Stimulated activated CD4-positive, alpha-beta T cell treated with anti-CD3 and anti-CD28 coated beads, Interleukin-15, amount 100 ng/mL, for 1 hour (primary cell): ENCODE measurements around the gene SLC45A2.
"Not testable (repeated sequence)": the region's sequence is repeated elsewhere in the genome, so short reads cannot be mapped to it uniquely, and the experiment has no call there.

ENCODE experiments used
- DNase-seq, 2 donors: peaks; one replicate each; pipeline ENCODE4 v3.0.0-alpha.2; 2020; ENCODE audit warnings: low read depth in 1 of 2, low spot score in 1 of 2

The SLC45A2 gene, protein sequence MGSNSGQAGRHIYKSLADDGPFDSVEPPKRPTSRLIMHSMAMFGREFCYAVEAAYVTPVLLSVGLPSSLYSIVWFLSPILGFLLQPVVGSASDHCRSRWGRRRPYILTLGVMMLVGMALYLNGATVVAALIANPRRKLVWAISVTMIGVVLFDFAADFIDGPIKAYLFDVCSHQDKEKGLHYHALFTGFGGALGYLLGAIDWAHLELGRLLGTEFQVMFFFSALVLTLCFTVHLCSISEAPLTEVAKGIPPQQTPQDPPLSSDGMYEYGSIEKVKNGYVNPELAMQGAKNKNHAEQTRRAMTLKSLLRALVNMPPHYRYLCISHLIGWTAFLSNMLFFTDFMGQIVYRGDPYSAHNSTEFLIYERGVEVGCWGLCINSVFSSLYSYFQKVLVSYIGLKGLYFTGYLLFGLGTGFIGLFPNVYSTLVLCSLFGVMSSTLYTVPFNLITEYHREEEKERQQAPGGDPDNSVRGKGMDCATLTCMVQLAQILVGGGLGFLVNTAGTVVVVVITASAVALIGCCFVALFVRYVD

DNA sequence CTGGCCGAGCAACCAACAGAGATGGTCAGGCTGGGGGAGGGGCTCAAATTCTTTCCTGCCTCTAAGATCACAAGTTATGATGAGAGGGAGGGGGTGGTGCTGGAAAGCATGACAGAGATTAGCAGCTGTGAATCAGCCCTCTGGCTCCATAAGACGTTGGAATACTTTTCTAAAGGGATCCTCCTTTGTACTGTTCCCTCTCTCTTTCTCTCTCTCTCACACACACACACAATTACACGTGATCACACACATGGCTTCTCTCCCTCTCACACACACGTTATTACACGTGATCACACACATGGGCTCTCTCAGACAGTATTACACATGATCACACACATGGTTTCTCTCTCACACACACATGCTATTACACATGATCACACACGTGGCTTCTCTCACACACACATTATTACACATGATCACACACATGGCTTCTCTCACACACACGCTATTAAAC, at the start of gene SLC45A2:
SLC45A2 (minus strand) TSS at position 23 of the 454 bp plus-strand sequence. CDS start 110 bp downstream, outside the sequence.
- no peak for DNase-seq

DNA sequence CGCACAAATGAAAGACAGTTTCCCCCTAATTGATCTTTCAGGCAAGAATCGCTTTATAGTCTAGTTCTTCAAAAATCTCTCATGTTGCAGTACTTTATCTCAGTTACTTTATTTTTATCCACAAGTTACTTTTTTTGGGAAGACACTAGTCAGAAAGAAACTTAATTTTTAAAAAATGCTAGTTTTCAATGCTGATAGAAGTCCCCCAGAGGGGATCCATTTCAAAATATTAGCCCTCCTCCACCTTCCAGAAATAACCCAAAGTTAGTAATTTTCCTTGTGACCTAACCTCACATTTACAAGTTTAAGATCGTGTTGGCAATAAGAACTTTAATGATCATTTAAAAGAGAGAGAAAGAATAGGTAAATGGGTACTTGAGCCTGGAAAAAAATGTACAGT, 47.5 kb upstream of the SLC45A2 start:
- no peak for DNase-seq

DNA sequence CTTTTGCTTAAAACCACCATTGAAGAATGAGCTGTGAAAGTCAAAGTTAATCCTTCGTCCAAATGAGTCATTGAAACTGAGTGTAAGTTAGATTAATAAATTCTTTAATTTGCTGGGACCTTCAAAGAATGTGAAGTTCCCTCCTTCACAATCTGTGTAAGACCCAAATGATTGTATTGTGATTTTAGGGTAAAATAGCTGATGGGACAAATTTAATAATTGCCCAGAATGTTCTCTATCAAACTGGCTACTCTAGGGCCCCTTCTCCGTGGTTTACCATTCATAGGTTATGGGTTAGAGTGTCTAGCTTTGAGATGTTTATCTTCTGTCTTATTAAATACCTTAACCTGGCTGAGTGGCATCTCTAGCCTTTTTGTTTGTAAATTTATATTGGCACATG, 46.6 kb upstream of the SLC45A2 start:
- no peak for DNase-seq

DNA sequence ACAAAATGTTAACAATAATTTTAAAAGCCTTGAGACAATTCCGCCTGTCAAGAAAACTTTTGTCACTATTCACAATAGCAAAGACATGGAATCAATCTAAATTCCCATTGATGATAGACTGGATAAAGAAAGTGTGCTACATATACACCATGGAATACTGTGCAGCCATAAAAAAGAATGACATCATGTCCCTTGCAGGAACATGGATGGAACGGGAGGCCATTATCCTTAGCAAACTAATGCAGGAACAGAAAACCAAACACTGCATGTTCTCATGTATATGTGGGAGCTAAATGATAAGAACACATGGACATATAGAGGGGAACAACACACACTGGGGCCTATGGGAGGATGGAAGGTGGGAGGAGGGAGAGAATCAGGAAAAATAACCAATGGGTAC, 46.1 kb upstream of the SLC45A2 start:
- not testable (repeated sequence) for DNase-seq

DNA sequence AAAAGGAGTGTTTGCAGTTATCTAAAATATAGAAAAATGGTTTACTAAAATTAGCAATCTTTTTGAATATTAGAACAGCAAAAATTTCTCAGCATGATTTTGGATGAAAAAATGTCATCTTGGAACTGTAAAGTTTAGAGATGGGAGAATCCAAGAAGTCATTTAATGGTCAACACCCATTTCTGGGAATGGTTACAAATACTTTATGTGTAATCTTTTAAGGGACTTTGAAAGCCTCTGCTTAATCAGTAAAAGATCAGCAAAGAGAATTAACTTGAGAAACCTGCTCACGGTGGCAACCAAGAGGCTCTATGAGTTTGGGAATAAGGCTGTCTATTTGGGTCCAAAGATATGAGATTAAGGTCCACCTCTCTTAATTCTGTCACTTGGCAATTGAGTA, 45.6 kb upstream of the SLC45A2 start:
- DNase-seq, result no peak

DNA sequence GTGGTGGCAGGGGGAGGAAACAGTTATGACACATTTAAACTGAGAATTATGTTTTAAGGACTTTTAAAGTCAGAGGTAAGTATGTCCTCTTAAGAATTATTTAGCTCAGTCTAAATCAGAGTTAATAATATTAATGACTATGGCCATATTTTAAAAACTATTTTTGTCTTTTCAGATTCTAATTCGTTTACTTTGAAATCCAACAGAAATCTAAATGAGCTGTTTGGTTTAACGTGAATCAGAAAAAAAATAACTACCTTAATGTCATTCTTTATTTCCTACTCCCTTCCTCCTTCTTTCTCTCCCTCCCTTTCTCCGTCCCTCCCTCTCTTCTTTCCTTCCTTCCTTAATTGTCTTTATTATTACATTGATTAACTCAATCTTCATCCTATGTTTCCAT, 43.9 kb upstream of the SLC45A2 start:
- DNase-seq, result no peak

DNA sequence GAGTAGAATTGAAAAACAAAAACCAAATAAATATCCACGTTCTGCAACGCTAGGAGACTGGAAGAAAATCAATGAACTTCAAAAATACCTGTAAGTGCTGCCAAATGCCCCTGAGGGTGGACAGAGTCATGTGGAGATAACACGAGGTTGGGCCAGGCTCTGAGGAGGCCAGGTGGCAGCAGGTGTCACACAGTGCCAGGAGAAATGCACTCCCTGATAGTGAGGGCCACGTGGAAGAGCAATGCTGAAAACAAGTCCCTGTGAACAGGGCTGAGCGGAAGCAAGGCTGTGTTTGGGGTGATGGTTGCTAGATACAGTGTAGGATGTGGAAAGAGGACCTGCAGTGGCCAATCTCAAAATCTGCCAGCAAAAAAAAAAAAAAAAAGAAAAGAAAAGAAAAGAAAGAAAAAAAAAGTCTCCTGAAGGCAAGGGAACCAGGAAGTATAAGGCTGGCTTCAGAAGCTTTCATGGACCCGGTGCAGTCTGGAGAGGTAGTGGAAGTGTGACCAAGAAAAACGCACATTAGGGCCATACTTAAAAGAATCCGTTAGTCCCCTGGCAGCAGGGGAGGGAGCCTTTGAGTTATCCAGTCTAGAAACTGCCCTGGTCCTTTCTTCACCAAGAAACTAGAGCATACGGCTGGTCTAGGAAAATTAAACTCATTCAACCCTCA, 41.7 kb upstream of the SLC45A2 start:
- no peak for DNase-seq

DNA sequence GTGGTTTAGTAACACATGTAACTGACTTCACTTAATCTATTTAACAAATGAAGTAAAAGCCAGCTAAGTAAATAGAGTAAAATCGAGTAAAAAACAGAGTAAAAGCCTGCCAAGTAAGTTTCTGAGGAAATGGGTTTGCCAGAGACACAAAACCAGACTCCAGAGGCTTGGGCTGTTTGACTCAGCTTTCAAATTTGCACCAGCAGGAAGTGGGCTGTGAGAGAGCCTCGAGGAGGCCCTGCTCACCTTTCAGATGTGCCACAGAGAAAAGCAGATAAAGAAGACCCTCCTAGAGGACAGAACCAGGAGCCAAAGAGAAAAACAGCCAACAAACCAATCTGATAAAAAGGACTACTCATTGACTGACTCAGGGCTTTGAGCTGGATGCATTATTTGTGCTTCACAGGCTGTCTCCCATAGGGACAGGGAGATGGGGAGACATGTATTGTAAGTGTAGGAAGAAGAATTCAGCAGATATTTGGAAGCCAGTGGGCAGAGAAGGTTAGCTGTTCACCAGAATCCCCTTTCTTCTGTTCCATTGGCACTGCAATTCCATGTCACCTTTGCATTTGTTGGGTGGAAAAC, 37.7 kb upstream of the SLC45A2 start:
- DNase-seq, result no peak

DNA sequence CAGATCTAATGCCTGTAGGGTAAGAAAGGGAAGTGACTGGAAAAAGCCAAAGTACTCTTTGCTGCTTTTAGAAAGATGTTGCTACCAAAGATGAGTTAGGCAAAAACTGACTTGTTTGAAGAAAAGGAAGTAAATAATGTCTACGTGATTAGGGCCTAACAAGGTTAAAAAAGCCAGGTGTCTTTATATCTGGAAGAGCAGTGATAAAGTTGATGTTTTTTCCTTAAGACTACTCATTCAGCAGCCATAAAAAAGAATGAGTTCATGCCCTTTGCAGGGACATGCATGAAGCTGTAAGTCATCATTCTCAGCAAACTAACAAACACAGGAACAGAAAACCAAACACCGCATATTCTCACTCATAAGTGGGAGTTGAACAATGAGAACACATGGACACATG, 36.8 kb upstream of the SLC45A2 start:
- no peak for DNase-seq

DNA sequence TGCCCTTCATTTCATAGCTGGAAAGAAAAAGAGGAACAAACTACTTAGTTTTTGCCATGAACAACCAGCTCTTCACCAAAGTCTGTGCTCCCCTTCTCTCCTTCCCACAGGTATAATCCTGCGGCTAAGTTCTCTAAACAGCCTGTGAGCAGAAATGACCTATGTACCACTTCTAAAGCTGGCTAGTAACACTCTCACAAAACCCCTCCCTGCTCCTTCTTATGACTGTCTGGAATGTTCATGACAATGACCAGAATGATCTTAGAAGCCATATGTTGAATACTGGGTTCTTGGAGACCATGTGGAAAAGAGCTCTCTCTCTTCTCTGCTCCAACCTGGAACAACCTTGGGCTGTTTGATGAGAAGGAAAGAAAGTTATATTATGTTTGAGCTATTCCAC, 36.2 kb upstream of the SLC45A2 start:
- no peak for DNase-seq

DNA sequence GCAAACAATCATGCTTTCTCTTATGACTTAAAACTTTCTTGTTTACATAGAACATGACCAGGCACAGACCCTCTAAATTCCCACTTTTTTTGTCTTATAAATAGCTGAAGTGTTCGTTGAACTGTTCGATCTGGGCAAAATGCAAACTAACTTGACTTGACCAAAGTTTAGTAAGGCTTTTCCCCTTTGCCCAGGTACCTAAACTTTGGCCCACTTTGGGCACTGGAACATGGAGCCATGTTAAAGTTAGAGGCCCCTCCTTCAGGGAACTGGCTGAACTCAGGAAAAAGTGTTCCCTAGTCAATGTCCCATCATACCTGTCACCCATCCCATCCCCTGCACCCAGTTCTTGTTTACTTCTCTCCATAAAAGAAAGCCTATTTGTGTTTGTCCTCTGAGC, 32.8 kb upstream of the SLC45A2 start:
- DNase-seq, result no peak

DNA sequence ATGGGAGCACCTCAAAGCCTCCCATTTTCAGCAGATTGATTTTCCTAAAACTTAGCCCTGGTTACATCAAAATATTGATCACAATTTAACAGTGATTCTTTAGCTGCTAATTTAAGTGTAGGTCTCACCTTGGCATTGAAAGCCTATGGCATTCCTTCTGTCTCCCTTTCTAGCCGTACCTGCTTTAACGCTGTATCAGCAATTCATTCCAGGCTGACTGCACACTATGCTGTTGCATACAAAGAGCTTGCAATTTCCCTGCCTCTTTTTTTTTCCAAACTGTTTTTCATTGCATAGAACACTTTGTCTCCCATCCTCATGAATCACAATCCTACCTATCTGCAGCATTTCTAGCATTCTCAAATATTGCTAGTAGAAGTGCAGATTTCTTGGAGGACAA, 32.3 kb upstream of the SLC45A2 start:
- no peak for DNase-seq

DNA sequence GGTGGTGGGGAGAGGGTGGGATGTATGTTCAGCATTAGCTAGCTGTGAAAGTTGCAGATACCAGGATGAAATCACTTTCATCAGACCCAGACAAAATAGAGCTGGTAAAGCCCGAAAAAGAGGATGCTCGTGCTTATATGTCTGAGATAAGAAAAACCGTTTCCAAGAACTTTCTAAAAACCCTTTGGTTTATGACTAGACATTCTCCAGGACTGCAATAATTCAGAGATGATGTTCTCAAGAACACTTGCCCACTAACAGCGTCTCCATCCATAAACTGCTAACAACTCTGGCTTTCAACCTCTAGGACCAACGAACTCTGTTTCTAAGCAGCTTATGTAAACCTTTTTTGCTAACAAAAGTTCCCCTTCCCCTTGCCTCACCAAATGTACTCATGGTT, 31.7 kb upstream of the SLC45A2 start:
- DNase-seq, result no peak

DNA sequence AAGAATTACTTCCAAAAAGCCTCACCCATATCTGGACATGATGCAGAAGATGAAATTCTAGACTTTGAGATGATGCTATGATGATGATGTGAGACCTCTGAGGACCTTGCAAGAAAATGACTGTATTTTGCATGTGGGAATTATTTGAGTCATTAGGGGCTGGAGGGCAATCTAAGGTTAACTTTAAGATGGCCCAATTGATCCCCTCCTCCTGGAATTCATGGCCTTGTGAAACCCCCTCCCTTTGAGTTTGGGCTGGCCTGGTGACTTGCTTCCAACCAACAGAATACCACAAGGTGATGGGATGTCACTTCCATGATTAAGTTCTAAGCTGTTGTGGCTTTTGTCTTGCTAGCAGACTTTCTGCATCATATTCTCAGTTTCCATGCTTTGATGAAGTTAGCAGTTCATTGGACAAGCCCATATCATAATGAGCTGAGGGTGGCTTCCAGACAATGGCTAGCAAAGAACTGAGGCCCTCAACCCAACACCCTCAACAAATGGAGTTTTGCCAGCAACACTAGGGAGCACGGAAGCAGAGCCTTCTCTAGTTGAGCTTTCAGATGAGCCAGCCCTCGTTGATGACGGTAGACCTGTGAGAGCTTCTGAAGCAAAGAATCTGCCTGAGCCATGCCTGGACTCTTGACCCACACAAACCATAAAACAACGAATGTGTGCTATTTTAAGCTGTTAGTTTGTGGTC, 30.8 kb upstream of the SLC45A2 start:
- no peak for DNase-seq

DNA sequence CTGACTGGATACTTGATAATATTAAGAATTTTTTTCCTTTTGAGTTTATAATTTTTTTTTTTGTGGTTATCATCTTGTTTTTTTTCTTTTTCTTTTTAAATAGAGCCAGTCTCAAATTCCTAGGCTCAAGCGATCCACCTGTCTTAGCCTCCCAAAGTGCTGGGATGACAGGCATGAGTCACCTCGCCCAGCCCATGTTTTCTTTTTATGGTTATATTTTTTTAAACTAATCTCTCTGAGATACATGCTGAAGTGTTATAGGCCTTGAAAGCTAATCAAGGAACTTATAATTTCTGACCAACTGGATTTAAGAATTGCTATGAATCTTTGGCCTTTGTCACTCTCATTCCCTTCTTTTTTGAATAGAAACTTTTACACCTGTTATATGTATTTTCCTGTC, 30.1 kb upstream of the SLC45A2 start:
- no peak for DNase-seq

DNA sequence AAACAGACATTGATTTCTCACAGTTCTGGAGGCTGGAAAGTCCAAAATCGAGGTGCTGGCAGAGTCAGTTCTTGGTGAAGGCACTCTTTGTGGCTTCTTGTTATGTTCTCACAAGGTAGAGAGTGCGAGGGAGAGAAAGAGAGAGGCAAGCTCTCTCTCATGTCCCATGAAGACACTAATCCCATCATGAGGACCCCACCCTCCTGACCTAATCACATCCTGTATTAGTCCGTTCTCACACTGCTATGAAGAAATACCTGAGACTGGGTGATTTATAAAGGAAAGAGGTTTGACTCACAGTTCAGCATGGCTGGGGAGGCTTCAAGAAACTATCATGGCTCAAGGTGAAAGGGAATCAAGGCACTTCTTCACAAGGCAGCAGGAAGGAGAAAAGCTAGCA, 29.1 kb upstream of the SLC45A2 start:
- DNase-seq, result no peak

DNA sequence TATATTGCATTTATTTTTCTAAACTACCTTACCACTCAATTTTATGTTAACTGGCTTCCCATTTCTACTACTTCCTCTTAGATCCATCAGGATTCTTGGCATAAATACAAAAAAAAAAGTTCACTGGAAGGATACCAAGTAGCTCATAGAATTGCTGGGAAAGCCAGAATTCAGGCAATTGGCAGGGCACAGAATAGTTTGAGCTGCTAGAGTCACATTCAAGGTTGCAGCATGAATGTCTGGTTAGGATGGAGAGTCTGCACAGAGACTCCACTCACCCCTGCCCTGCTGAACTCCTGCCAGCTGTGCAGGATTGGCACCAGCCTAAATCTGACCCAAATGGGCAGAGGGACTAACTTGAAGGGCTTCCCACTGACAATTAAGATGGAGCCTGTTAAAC, 28.3 kb upstream of the SLC45A2 start:
- no peak for DNase-seq

DNA sequence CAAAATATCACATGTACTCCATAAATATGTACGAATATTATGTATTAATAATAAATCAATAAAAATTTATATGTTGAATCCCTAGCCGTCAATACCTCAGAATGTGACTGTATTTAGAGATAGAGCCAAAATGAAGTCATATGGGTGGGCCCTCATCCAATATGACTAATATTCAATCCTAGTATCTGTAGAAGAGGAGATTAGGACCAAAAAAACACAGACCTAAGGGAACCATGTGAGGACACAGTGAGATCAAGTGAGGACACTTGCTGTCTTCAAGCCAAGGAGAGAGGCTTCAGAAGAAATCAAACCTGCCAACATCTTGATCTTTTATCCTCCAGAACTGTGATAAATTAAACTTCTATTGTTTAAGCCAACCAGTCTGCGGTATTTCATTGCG, 27.0 kb upstream of the SLC45A2 start:
- DNase-seq, result no peak

DNA sequence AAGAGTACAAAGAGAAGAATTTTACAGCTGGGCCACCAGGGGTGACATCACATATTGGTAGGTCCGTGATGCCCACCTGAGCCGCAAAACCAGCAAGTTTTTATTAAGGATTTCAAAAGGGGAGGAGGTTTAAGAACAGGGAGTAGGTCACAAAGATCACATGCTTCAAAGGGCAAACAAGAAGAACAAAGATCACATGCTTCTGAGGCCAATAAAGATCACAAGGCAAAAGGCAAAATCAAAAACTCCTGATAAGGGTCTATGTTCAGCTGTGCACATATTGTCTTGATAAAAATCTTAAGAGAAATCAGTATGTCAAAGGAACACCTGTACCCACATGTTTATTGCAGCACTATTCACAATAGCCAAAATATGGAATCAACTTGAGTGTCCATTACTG, 25.7 kb upstream of the SLC45A2 start:
- not testable (repeated sequence) for DNase-seq

DNA sequence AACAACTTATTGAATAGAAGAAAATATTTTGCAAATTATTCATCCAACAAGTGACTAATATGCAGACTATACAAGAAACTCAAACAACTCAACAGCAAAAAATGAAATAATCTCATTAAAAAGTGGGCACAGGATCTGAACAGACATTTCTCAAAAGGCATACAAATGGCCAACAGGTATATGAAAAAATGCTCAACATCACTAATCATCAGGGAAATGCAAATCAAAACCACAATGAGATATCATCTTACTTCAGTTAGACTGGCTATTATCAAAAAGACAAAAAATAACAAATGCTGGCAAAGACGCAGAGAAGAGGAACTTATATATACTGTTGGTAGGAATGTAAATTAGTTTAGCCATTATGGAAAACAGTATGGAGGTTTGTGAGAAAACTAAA, 25.1 kb upstream of the SLC45A2 start:
- DNase-seq, result no peak

DNA sequence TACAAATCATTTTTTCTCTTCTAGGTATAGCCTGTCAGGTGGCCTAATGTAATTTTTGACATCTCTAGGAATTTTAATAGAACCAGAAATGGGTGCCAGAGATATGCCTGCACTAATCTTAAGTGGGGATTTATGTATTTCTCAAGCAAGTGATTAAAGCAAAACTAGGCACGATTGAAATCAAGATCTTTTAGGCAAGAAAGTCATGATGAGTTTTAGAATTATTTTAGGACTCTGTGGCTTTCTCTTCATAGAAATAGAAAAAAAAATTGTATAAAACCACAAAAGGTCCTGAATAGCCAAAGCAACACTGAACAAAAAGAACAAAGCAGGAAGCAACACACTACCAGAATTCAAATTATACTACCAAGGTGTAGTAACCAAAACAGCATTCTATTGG, 24.3 kb upstream of the SLC45A2 start:
- no peak for DNase-seq
